Nephron (organoid): ENCODE data around the gene ZNHIT1.

Experiments
- H3K27ac Mint-ChIP-seq, 3 experiments: 2 replicates each; pipeline ENCODE4 v1.8.0; 2020; ENCODE audit warnings: mixed read lengths in 3 of 3, mild to moderate bottlenecking in 2 of 3, moderate library complexity in 1 of 3
- H3K27me3 Mint-ChIP-seq: 2 replicates; pipeline ENCODE4 v1.8.0; 2021; ENCODE audit warnings: low read depth, mild to moderate bottlenecking, moderate library complexity, mixed read lengths
- H3K36me3 Mint-ChIP-seq: 2 replicates; pipeline ENCODE4 v1.8.0; 2020; ENCODE audit warnings: low read depth, mixed read lengths
- H3K4me1 Mint-ChIP-seq: 2 replicates; pipeline ENCODE4 v1.8.0; 2020; ENCODE audit warnings: mixed read lengths
- H3K4me3 Mint-ChIP-seq, 3 experiments: 2 replicates each; pipeline ENCODE4 v1.8.0; 2020; ENCODE audit warnings: mild to moderate bottlenecking in 3 of 3, mixed read lengths in 3 of 3, moderate library complexity in 2 of 3
- H3K9me3 Mint-ChIP-seq: 2 replicates; pipeline ENCODE4 v1.8.0; 2020; ENCODE audit warnings: mixed read lengths
- CTCF ChIP-seq, 3 experiments: fragments of 200-600 bp; sonication (generic); IDR thresholded peaks; one replicate each; pipeline ENCODE4 v1.5.0; 2021; ENCODE audit warnings: antibody characterized with exemption in 3 of 3; ENCODE audit not compliant: unreplicated experiment in 3 of 3

ZNHIT1 gene

DNA sequence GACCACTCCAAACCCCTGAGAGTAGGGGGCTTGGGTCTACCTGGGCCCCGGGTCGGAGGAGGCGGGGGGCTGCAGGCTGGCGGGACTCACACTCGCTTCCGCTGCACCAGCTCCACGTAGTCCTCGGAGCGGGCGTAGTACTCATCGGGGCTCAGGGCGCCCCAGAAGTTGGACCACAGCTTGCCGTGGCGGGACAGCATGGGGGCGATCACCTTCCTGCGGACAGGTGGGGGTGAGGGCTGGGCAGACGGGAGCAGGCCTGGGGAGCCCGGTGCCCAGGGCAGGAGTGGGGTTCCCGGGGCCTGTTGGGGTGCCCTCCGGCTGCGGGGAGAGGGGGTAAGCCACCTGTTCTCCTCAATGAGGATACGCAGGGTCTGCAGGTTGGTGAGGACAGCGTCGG is 6.5 kb upstream of the ZNHIT1 start:
- H3K4me3 Mint-ChIP-seq: no peak overlapping the region
- H3K4me1 Mint-ChIP-seq: peaks cover 5% of the 10 kb centered on the region
- peaks cover 26% of the 10 kb centered on the region for H3K36me3 Mint-ChIP-seq
- TF ChIP-seq CTCF (IDR thresholded peaks at IDR 0.05; ENCODE audit: unreplicated experiment in 3 of 3): no peak
- peaks cover 4% of the 10 kb centered on the region for H3K27me3 Mint-ChIP-seq
- no peak overlapping the region for H3K27ac Mint-ChIP-seq
- no peaks in the 10 kb centered on the region for H3K9me3 Mint-ChIP-seq

GRCh38 chr7:101212014-101212413 is 6.0 kb upstream of the ZNHIT1 start:
- TF ChIP-seq CTCF (IDR thresholded peaks at IDR 0.05; ENCODE audit: unreplicated experiment in 3 of 3): no peak
- no peak overlapping the region for H3K4me3 Mint-ChIP-seq
- H3K27ac Mint-ChIP-seq: no peak overlapping the region

GRCh38 chr7:101216001-101216859 is 1.7 kb upstream of the ZNHIT1 start:
- peak overlapping the region; percentile 87 to 95 (median 88) for H3K4me3 Mint-ChIP-seq
- H3K9me3 Mint-ChIP-seq: no peaks in the 10 kb centered on the region
- peak overlapping the region in 1 of 3 experiments; percentile 70 for H3K27ac Mint-ChIP-seq
- no peaks in the 10 kb centered on the region for H3K27me3 Mint-ChIP-seq
- TF ChIP-seq CTCF (IDR thresholded peaks at IDR 0.05; ENCODE audit: unreplicated experiment in 3 of 3): no peak
- peaks cover 31% of the 10 kb centered on the region for H3K4me1 Mint-ChIP-seq
- peaks cover 15% of the 10 kb centered on the region for H3K36me3 Mint-ChIP-seq

More at GRCh38 chr7:101212014-101212413, 6.0 kb upstream of the ZNHIT1 start:
- peaks cover 4% of the 10 kb centered on the region for H3K27me3 Mint-ChIP-seq
- H3K9me3 Mint-ChIP-seq: no peaks in the 10 kb centered on the region
- H3K36me3 Mint-ChIP-seq: peaks cover 30% of the 10 kb centered on the region
- peaks cover 9% of the 10 kb centered on the region for H3K4me1 Mint-ChIP-seq

DNA sequence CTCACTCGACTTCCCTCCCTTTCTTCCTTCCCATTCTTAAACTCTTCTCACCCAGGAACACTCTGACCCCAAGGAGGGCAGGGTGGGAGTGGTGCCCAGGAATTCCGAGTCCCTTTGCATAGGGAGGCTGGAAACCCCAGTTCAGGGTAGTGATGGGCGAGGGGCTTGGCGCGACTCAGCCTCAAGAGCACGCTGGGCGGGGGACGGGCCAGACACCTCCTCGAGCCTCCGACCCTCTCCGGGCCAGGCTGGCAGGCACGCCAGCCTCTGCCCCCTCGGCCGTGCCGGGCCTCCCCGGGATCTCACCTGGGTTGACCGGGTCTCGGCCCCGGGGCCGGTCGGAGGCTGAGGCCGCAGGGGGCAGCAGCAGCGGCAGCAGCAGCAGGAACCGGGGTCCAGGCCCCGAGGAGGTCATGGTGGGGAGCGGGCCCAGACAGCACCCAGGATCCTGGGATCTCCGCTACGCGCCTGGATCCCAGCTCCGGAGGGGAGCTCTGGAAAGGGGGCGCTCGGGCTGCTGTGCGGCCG is 1.0 kb upstream of the ZNHIT1 start:
- Mint-ChIP-seq H3K36me3 (peaks cover 22% of the 10 kb centered on the region), H3K27ac (peak overlapping the region in 1 of 3 experiments; percentile 91), H3K9me3 (no peaks in the 10 kb centered on the region), H3K27me3 (no peaks in the 10 kb centered on the region), H3K4me3 (peak overlapping the region; percentile 95 to 97 (median 95)), H3K4me1 (peaks cover 31% of the 10 kb centered on the region)
- TF ChIP-seq CTCF (IDR thresholded peaks at IDR 0.05; ENCODE audit: unreplicated experiment in 3 of 3): no peak

DNA sequence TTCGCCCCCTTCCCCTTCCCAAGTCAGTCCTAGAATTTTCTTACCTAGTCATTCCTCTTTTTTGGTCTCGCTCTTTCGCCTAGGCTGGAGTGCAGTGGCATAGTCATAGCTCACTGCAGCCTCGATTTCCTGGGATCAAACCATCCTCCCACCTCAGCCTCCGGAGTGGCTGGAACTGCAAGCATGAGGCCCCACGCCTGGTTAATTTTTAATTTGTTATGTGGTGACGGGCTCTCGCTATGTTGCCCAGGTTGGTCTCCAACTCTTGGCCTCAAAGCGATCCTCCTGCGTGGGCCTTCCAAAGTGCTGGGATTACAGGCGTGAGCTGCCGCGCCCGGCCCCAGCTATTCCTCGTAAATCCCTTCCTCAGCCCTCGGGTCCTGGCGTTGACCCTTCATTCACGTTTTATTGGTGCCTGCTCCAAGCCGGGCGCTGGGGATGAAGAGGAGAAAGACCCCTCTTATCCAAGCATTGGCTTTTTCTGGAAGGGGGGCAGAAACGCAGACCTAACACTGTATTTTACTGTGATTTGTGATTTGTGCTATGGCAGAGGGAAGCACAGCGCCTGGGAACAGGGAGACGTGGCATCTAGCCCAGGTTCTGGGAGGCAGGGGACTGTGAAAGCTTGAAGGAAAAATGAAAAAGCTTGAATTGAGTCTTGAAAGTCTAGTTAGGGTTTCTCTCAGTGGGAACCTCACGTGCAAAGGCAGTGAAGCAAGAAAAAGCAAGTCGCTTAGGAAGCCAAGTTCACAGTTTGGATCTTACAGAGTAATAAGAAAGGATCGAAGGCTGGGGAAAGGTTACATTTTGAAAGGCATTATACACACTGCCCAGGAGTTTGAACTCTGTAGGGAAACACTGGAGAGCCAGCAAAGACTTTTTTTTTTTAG is 516 bp downstream of the ZNHIT1 start:
- H3K4me1 Mint-ChIP-seq: peaks cover 31% of the 10 kb centered on the region
- no peaks in the 10 kb centered on the region for H3K27me3 Mint-ChIP-seq
- peaks cover 35% of the 10 kb centered on the region for H3K36me3 Mint-ChIP-seq
- no peak for TF ChIP-seq CTCF (IDR thresholded peaks at IDR 0.05; ENCODE audit: unreplicated experiment in 3 of 3)
- H3K27ac Mint-ChIP-seq: peak overlapping the region; percentile 72 to 93 (median 91)
- no peaks in the 10 kb centered on the region for H3K9me3 Mint-ChIP-seq
- H3K4me3 Mint-ChIP-seq: peak overlapping the region; percentile 95 to 97 (median 95)
